OCI-LY7 (cell line): Measurements from ENCODE around the gene ERCC1. TPM values are rescaled to one million over a fixed set of nuclear protein-coding genes. Genes with fewer than 3 reads are reported as not detected.
A peak's percentile ranks its signal among the peaks of the same experiment; 100 is the strongest.

Experiments
- BruUV-seq: library from RNA; stranded (reverse); fragments of 400-500 nt; replicated peaks from 2 replicates; lab custom pipeline; 2021; lab: Mats Ljungman, UMichigan
- CTCF ChIA-PET: fragments of 300-600 bp; sonication (Branson Sonifier 250); formaldehyde crosslinking; loops from one replicate; lab custom pipeline; 2022; ENCODE audit warnings: antibody characterized with exemption; ENCODE audit not compliant: unreplicated experiment; lab: Charles Lee
- POLR2A ChIA-PET: fragments of 300-600 bp; sonication (Branson Sonifier 250); formaldehyde crosslinking; loops from one replicate; lab custom pipeline; 2022; ENCODE audit warnings: antibody characterized with exemption; lab: Charles Lee
- DNase-seq: peaks from one replicate; pipeline ENCODE4 v3.0.0-alpha.2; 2015; ENCODE audit warnings: low spot score
- H2AFZ ChIP-seq: fragments of 200-600 bp; sonication (generic), shearing (Covaris generic); 2 replicates; pipeline ENCODE4 v1.6.1; 2014; ENCODE audit warnings: mild to moderate bottlenecking, antibody characterized with exemption, low read length, moderate library complexity
- H3K27ac ChIP-seq: fragments of 200-600 bp; sonication (generic); 2 replicates; pipeline ENCODE4 v1.5.1; 2014; ENCODE audit warnings: mixed run types, low read depth, mild to moderate bottlenecking, moderate library complexity, low read length, inconsistent platforms; ENCODE audit not compliant: poor library complexity, severe bottlenecking
- H3K36me3 ChIP-seq: fragments of 200-600 bp; sonication (generic); 2 replicates; pipeline ENCODE4 v1.6.1; 2014; ENCODE audit warnings: mild to moderate bottlenecking, antibody characterized with exemption, low read length, moderate library complexity, mixed read lengths; ENCODE audit not compliant: insufficient read depth
- H3K4me1 ChIP-seq: fragments of 200-600 bp; sonication (generic); 2 replicates; pipeline ENCODE4 v1.5.1; 2014; ENCODE audit warnings: mild to moderate bottlenecking, low read length; ENCODE audit not compliant: insufficient read depth, poor library complexity, severe bottlenecking
- H3K4me2 ChIP-seq: fragments of 200-600 bp; sonication (generic); 2 replicates; pipeline ENCODE4 v1.6.1; 2014; ENCODE audit warnings: mild to moderate bottlenecking, low read length
- H3K4me3 ChIP-seq: fragments of 200-600 bp; sonication (generic); 2 replicates; pipeline ENCODE4 v1.5.1; 2014; ENCODE audit warnings: mild to moderate bottlenecking, low read depth, low read length; ENCODE audit not compliant: poor library complexity, severe bottlenecking
- H3K79me2 ChIP-seq: fragments of 200-600 bp; sonication (generic); 2 replicates; pipeline ENCODE4 v1.6.1; 2016; ENCODE audit warnings: low read depth, mild to moderate bottlenecking, low read length, moderate library complexity, mixed read lengths; ENCODE audit not compliant: insufficient read depth
- H3K9me2 ChIP-seq: fragments of 200-600 bp; sonication (generic); 2 replicates; pipeline ENCODE4 v1.6.1; 2016; ENCODE audit warnings: mild to moderate bottlenecking, low read length, mixed read lengths; ENCODE audit not compliant: insufficient read depth
- H3K9me3 ChIP-seq: fragments of 200-600 bp; sonication (generic); 2 replicates; pipeline ENCODE4 v1.6.1; 2014; ENCODE audit warnings: mild to moderate bottlenecking, mixed run types, low read length, mixed read lengths
- H4K20me1 ChIP-seq: fragments of 200-600 bp; sonication (generic); 2 replicates; pipeline ENCODE4 v1.6.1; 2014; ENCODE audit warnings: mild to moderate bottlenecking, antibody characterized with exemption, low read length, moderate library complexity, mixed read lengths; ENCODE audit not compliant: insufficient read depth
- CTCF ChIP-seq: fragments of 200-600 bp; sonication (generic); conservative IDR thresholded peaks from 2 replicates; pipeline ENCODE4 v1.5.1; 2014; ENCODE audit warnings: mild to moderate bottlenecking, antibody characterized with exemption, low read length, moderate library complexity, mixed read lengths
- EZH2phosphoT487 ChIP-seq: fragments of 200-600 bp; sonication (generic); IDR thresholded peaks from 2 replicates; pipeline ENCODE4 v1.6.1; 2018; ENCODE audit warnings: low read depth, borderline replicate concordance, mild to moderate bottlenecking, mixed run types, antibody characterized with exemption, low read length, moderate library complexity, mixed read lengths
- intact Hi-C: fragments of 100-400 bp; cut with micrococcal nuclease; formaldehyde crosslinking; loops from one replicate; pipeline ENCODE4 v1.10.0; 2022; ENCODE audit not compliant: unreplicated experiment
- total RNA-seq, 2 experiments: library from RNA; depleted of rRNA in 1 of 2; stranded (reverse); fragments of >200 nt in 1 of 2; shearing (Covaris generic) in 1 of 2; gene quantifications; 2 replicates each; pipeline ENCODE4 v1.2.3, GENCODE V29; 2014 to 2022

ERCC1 gene
- total RNA-seq, 2 experiments from 2014 or later: 46.2 to 125 TPM

GRCh38 chr19:45439569-45440258 lies 16.0 kb upstream of the ERCC1 start:
- peak; percentile 99 for TF ChIP-seq CTCF
- TF ChIP-seq EZH2phosphoT487: no peak
- Histone ChIP-seq H3K4me1 (peaks cover 37% of the 10 kb centered on the region), H3K9me2 (no peaks in the 10 kb centered on the region), H3K79me2 (no peaks in the 10 kb centered on the region), H2AFZ (peak overlapping the region; percentile 42), H3K9me3 (peaks cover 3% of the 10 kb centered on the region; the same call in 1 of the 2 replicates), H4K20me1 (no peaks in the 10 kb centered on the region), H3K4me2 (peak overlapping the region; percentile 67), H3K4me3 (peak overlapping the region; percentile 69), H3K36me3 (no peaks in the 10 kb centered on the region), H3K27ac (peak overlapping the region; percentile 58)
- peak; percentile 89 for DNase-seq
- ChIA-PET CTCF (interaction anchor here (0.6 to 1.2 kb wide), 4 partner anchors 36 to 104 kb away, joined by 3 to 6 read pairs (median 4); no protein-coding TSS in a partner anchor), POLR2A (interaction anchor here (0.6 to 2.0 kb wide), 3 partner anchors 39 to 42 kb away, joined by 3 to 6 read pairs (median 3); no protein-coding TSS in a partner anchor)
- no TSS peak for BruUV-seq
- intact Hi-C loops: loop anchor here (1.0 kb wide), 1 partner anchor 39 kb away; no protein-coding TSS in a partner anchor

- Histone ChIP-seq H4K20me1 (no peaks in the 10 kb centered on the region), H2AFZ (peak overlapping the region; percentile 42; the same call in 1 of the 2 replicates), H3K36me3 (no peaks in the 10 kb centered on the region), H3K9me2 (no peaks in the 10 kb centered on the region), H3K4me1 (peaks cover 32% of the 10 kb centered on the region), H3K27ac (peak overlapping the region; percentile 58), H3K4me2 (peak overlapping the region; percentile 67), H3K4me3 (peak overlapping the region; percentile 69), H3K79me2 (no peaks in the 10 kb centered on the region), H3K9me3 (peaks cover 3% of the 10 kb centered on the region; the same call in 1 of the 2 replicates)
- CTCF ChIA-PET: interaction anchor here (0.8 to 1.2 kb wide), 3 partner anchors 36 to 46 kb away, joined by 3 to 6 read pairs (median 5); no protein-coding TSS in a partner anchor
- intact Hi-C loops: loop anchor here (1.0 kb wide), 1 partner anchor 39 kb away; no protein-coding TSS in a partner anchor
- no TSS peak for BruUV-seq
- POLR2A ChIA-PET: interaction anchor here (0.6 to 2.0 kb wide), 3 partner anchors 39 to 42 kb away, joined by 3 to 6 read pairs (median 3); no protein-coding TSS in a partner anchor
- TF ChIP-seq CTCF: no peak
- TF ChIP-seq EZH2phosphoT487: no peak
- DNase-seq: no peak
Observed at GRCh38 chr19:45439190-45439568, 15.5 kb upstream of the ERCC1 start.
